HG02970 (cell line): ENCODE measurements around the gene BUB1B.

Experiments
- ATAC-seq: cut with Tn5 transposase; IDR thresholded peaks from one replicate; pipeline ENCODE4 v1.9.1; 2021; ENCODE audit warnings: mild to moderate bottlenecking, moderate library complexity, moderate number of reproducible peaks; ENCODE audit not compliant: unreplicated experiment, low FRiP score

BUB1B gene

GRCh38 chr15:40175160-40175559 is 14.3 kb downstream of the BUB1B start:
- no peak for ATAC-seq

GRCh38 chr15:40182358-40183029 is 21.6 kb downstream of the BUB1B start:
- no peak for ATAC-seq

- no peak for ATAC-seq
Observed at GRCh38 chr15:40183636-40184463, 23.0 kb downstream of the BUB1B start.

GRCh38 chr15:40190591-40190990 is 29.7 kb downstream of the BUB1B start:
- ATAC-seq: no peak

- no peak for ATAC-seq
Observed at GRCh38 chr15:40192942-40193341, 32.1 kb downstream of the BUB1B start.

GRCh38 chr15:40197434-40197833 is 36.6 kb downstream of the BUB1B start:
- no peak for ATAC-seq

GRCh38 chr15:40198355-40199085 is 37.7 kb downstream of the BUB1B start:
- ATAC-seq: no peak

GRCh38 chr15:40204100-40204499 is 43.2 kb downstream of the BUB1B start:
- no peak for ATAC-seq

GRCh38 chr15:40217166-40217824 is 56.4 kb downstream of the BUB1B start:
- no peak for ATAC-seq

GRCh38 chr15:40219801-40220200 is 58.9 kb downstream of the BUB1B start:
- no peak for ATAC-seq

- ATAC-seq: no peak
Observed at GRCh38 chr15:40222131-40222530, 61.3 kb downstream of the BUB1B start.

- no peak for ATAC-seq
Observed at GRCh38 chr15:40226736-40227135, 65.9 kb downstream of the BUB1B start.

- no peak for ATAC-seq
Observed at GRCh38 chr15:40229316-40229715, 68.4 kb downstream of the BUB1B start.

GRCh38 chr15:40229956-40230355 is 69.1 kb downstream of the BUB1B start:
- no peak for ATAC-seq

- no peak for ATAC-seq
Observed at GRCh38 chr15:40232625-40233070, 71.8 kb downstream of the BUB1B start.

GRCh38 chr15:40233727-40234577 is 73.1 kb downstream of the BUB1B start:
- ATAC-seq: no peak

GRCh38 chr15:40234783-40235182 is 73.9 kb downstream of the BUB1B start:
- no peak for ATAC-seq

- ATAC-seq: no peak
Observed at GRCh38 chr15:40235201-40235885, 74.5 kb downstream of the BUB1B start.
